Measurements from ENCODE around the gene CUX1. TPM values are rescaled to one million over a fixed set of nuclear protein-coding genes. Genes with fewer than 3 reads are reported as not detected.
"Not testable (repeated sequence)": the region's sequence is repeated elsewhere in the genome, so short reads cannot be mapped to it uniquely, and the experiment has no call there.

The CUX1 gene
- total RNA-seq, 1 experiment from 2014 or later = 37.4 TPM

DNA sequence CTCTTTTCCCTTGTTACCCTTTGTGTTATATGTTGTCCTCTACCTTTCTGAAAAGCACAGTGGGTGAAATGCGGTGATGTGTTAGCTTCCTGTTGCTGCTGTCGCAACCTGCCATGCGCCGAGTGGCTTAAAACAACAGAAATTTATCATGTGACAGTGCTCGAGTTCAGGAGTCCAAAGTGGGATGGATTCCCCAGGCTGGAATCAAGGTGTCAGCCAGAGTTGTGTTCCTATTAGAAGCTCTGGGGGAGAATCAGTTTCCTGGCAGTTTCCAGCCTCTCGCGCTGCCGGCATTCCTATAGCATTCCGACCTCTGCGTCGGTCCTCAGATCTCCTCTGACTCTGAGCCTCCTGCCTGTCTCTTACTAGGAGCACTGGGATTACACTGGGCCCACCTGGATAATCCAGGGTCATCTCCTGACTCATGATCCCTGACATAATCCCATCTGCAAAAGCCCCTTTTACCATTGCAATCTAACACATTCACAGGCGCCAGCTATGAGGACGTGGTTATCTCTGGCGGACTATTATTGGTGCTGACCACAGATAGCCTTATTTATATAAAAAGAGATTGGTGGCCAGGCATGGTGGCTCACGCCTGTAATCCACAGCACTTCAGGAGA, 207.5 kb downstream of the CUX1 start:
- in situ Hi-C loops (cut with HindIII; ENCODE audit: low pct_unique_long_range_greater_than_20kb, low sequenced_read_pairs) = no loop called here
- no peak for DNase-seq (ENCODE audit: low read depth)

DNA sequence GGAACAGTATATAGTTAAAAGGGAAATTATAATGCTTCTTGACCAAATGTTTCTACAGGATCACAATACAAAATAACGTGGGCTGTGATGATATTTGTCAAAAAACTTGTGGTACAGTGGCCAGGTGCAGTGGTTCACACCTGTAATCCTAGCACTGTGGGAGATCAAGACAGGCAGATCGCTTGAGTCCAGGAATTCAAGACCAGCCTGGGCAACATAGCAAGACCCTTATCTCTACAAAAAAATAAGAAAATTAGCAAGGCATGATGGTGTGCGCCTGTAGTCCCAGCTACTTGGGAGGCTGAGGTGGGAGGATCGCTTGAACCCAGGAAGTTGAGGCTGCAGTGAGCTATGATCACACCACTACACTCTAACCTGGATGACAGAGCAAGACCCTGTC, 208.4 kb downstream of the CUX1 start:
- in situ Hi-C loops (cut with HindIII; ENCODE audit: low pct_unique_long_range_greater_than_20kb, low sequenced_read_pairs) = not testable (repeated sequence)

DNA sequence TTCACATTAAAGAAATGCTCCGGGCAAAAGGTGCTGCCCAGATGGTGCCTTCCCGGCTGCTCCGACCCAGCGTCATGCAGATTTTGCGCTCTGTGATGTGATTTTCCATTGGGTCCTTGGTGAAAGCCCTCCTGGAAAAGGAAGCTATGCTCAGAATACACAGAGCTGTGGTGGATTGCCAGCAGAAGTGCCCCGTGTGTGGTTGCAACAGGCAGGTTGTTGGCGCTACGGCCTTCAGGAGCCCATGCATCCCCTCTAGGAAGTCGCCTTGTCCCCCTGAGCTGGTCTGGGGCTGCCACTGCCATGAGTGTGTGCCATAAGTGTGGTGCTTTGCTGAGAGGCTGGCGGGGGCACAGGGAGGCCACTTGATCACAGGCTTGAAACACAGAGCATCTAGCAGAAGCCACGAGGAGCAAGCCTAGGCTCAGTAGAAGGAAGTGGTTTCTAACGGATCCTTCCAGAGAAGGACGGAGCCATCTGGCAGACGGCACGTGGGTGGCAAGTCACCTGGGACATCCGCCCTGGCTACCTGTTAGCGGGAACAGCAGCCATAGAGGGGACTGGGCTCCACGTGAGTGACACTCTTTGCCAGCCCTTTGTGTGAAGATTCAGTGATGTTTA, 210.9 kb downstream of the CUX1 start:
- in situ Hi-C loops (cut with HindIII; ENCODE audit: low pct_unique_long_range_greater_than_20kb, low sequenced_read_pairs) = no loop called here
- no peak for DNase-seq (ENCODE audit: low read depth)

More for the DNA sequence above, 208.4 kb downstream of the CUX1 start:
- not testable (repeated sequence) for DNase-seq (ENCODE audit: low read depth)

DNA sequence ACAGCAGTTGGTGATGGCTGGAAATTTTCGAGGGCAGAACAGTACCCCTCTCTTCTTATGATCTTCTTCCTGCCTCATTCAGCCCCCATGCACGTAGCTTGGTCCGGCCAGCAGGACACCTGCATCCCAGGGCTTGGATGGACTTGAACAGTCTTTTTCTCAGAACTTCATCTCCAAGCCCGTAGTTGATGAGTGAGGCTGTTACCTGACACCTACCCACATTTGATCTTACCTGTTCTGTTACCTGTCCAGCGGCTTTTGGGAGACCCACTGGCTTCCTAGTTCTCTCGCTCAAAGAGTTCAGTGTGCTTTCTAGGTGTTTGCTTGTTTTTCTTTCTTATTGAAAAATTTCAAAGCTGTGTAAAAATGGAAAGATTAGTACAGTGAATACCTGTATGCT, 212.2 kb downstream of the CUX1 start:
- in situ Hi-C loops (cut with HindIII; ENCODE audit: low pct_unique_long_range_greater_than_20kb, low sequenced_read_pairs) = no loop called here
- DNase-seq (ENCODE audit: low read depth) = no peak

DNA sequence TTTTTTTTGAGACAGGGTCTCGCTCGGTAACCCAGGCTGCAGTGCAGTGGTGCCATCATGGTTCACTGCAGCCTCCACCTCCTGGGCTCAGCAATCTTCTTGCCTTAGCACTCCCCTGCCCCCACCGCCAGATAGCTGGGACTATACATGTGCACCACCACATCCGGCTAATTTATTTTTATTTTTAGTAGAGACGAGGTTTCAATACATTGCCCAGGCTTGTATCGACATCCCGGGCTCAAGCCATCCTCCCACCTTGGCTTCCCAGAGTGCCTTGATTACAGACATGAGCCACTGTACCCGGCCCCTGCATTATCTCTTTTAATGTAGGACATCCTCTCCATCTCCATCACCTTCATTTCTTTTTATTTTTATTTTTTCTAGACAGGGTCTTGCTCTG, 213.3 kb downstream of the CUX1 start:
- in situ Hi-C loops (cut with HindIII; ENCODE audit: low pct_unique_long_range_greater_than_20kb, low sequenced_read_pairs) = no loop called here
- DNase-seq (ENCODE audit: low read depth) = no peak

DNA sequence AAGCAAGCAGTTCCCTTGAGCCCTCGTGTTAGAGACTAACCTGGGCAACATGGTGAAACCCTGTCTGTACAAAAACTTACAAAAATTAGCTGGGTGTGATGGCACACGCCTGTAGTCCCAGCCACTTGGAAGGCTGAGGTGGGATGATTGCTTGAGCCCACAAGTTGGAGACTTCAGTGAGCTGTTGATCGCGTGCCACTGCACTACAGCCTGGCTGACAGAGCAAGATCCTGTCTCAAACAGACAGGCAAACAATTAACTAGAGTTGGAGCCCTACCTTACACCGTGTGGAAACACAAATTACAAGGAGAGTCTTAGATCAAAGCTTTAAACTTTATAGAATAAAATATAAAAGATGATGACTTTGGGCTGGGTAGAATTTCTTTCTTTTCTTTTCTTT, 219.5 kb downstream of the CUX1 start:
- in situ Hi-C loops (cut with HindIII; ENCODE audit: low pct_unique_long_range_greater_than_20kb, low sequenced_read_pairs) = no loop called here

DNA sequence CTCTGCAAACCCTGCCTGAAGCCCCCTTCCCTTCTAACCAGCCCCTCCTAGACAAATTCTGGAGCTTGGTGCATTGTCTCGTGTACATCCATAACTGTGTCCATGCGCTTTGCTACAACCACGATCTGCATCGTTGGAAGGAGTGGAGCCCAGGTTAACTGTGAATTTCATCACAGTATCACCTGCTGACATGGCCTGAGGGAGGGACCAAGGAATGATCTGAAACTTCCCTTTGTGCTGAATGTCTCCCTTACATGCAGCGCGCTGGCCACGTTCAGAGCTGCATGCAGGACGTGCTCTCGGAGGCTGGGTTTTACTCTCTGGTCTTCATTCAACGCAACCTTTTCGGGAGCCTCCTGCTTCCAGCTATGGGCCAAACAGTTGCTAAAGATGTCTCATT, 222.3 kb downstream of the CUX1 start:
- in situ Hi-C loops (cut with HindIII; ENCODE audit: low pct_unique_long_range_greater_than_20kb, low sequenced_read_pairs) = no loop called here
- DNase-seq (ENCODE audit: low read depth) = no peak

More for the DNA sequence above, 219.5 kb downstream of the CUX1 start:
- no peak for DNase-seq (ENCODE audit: low read depth)

DNA sequence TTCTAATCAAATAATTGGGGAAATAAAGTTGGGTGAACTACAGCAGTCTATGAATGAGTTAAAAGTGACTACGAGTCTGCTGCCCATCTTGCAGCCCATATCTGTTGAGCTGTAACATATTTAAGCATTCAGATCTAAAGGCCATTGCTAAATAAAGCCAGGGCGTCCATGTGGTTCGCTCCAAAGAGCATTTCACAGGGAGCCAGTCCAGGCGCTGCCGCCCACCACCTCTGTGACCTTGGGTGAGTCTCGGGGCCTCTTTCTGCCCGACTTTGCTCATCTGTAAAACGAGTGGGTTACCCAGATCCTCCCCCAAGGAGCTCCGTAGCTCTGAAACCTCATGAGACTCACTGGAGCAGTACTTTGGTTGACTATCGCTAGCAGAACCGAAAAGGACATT, 223.1 kb downstream of the CUX1 start:
- no peak for DNase-seq (ENCODE audit: low read depth)
- in situ Hi-C loops (cut with HindIII; ENCODE audit: low pct_unique_long_range_greater_than_20kb, low sequenced_read_pairs) = no loop called here

DNA sequence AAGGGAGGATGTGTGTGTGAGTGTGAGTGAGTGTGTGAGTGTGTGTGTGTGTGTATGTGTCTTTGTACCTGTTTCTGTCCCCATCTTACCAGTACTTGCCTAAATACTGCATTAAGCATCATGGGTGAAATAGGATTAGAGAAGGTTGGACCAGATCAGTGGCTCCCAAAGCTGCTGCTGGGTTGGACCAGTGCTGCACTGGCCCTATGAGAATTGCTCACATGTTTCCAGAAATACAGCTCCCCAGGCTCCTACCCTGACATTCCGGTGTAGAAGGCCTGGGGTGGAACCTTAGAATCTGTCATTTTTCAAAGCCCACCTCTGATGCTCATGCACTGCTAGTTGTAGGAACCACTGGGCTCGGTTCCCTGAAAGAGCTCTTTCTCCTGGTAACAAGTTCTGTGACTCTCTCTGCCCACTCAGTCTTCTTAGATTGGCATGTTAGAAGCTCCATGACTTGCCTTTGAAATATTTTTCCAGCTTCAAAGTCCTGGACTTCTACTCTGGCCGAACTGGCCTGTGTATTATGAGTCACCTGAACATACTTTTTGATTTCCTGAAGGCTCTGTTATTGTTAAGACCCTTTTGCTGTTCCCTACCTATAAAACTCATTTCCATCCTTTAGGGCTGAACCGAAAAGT, 224.7 kb downstream of the CUX1 start:
- DNase-seq (ENCODE audit: low read depth) = no peak
- in situ Hi-C loops (cut with HindIII; ENCODE audit: low pct_unique_long_range_greater_than_20kb, low sequenced_read_pairs) = no loop called here

DNA sequence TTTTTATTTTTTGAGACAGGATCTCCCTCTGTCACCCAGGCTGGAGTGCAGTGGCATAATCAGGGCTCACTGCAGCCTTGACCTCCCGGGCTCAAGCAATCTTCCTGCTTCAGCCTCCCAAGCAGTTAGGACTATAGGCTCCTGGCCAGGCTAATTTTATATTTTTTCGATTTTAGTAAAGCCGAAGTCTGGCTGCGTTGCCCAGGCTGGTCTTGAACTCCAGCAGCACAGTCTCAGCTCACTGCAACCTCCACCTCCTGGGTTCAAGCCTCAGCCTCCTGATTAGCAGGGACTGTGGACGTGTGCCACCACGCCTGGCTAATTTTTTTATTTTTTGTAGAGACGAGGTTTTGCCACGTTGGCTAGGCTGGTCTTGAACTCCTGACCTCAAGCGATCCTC, 225.4 kb downstream of the CUX1 start:
- in situ Hi-C loops (cut with HindIII; ENCODE audit: low pct_unique_long_range_greater_than_20kb, low sequenced_read_pairs); DNase-seq (ENCODE audit: low read depth): not testable (repeated sequence)

DNA sequence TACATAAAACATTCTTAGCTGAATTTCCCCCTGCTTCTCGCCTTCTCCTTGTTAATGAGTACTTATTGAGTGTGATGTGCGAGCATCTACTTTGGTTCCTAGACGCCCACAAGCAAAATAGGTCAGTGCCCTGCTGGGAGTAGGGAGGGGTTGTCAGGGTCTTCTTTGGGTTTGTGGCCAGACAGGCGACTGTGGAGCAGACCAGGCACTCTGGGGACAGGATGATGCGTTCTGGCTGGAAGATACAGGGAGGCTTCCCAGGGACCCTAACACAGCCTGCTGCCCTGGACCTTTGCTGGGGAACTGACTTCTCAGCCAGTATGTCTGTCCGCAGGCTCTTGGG, 227.2 kb downstream of the CUX1 start:
- in situ Hi-C loops (cut with HindIII; ENCODE audit: low pct_unique_long_range_greater_than_20kb, low sequenced_read_pairs) = no loop called here

DNA sequence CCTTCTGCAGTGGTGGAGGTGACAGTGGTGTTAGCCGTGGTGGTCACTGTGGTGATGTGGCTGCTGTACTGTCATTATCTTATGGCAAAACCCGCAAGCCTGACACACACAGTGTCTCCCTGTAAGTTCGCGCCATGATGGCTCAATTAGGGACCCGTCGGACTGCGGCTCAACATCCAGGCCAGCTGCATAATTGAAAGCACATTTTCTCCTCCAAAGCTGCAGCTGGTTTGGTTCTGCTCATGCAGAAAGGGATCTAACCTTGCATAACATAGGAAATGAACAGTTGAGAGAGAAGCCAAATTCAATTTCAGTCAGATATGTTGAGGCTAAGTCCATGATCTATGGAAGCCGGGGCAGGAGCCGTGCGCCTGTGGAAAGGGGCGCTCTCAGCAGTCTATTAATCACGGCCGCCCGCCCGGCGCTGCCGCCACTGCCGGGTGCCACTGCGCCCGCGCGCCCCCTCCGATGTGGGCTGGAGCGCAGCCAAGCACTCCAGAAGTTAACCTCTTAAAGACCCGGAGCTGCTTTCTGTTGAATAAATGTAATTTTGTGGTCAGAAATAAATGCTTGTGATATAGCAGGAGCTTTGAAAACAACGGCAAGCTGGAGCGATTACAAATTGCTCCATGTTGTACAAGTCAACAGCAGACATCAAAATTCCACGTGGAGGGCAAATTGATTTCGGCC, 227.7 kb downstream of the CUX1 start:
- in situ Hi-C loops (cut with HindIII; ENCODE audit: low pct_unique_long_range_greater_than_20kb, low sequenced_read_pairs) = no loop called here
- no peak for DNase-seq (ENCODE audit: low read depth)

More for the DNA sequence above, 227.2 kb downstream of the CUX1 start:
- no peak for DNase-seq (ENCODE audit: low read depth)

DNA sequence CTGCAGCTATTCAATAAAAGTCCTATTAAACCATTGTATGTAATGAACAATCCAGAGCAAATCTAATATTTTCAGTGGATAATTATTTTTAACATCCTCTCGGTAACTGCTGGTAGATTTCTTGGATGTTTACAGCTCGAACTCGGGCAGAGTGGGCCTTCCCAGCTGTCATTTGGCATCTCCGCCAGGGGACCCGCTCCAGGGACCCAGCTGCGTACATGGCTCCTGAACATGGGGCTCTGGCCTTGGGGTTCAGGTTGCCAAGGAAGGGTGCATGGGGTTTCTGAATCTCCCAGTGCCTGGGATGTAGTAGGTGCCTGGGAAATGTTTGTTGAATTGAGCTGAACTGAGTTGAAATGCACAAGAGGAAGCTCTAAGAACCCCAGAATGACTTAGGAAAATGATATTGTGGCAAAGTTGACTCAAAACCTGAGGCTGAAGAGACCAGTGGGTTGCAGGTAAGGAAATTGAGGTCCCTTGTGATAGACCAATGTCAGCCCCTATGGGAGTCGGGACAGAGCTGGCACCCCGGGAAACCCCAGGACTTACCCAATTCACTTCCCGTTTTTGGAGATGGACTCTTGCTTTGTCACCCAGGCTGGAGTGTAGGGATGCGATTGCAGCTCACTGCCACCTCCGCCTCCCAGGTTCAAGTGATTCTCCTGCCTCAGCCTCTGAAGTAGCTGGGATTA, 228.4 kb downstream of the CUX1 start:
- no peak for DNase-seq (ENCODE audit: low read depth)
- in situ Hi-C loops (cut with HindIII; ENCODE audit: low pct_unique_long_range_greater_than_20kb, low sequenced_read_pairs) = no loop called here

DNA sequence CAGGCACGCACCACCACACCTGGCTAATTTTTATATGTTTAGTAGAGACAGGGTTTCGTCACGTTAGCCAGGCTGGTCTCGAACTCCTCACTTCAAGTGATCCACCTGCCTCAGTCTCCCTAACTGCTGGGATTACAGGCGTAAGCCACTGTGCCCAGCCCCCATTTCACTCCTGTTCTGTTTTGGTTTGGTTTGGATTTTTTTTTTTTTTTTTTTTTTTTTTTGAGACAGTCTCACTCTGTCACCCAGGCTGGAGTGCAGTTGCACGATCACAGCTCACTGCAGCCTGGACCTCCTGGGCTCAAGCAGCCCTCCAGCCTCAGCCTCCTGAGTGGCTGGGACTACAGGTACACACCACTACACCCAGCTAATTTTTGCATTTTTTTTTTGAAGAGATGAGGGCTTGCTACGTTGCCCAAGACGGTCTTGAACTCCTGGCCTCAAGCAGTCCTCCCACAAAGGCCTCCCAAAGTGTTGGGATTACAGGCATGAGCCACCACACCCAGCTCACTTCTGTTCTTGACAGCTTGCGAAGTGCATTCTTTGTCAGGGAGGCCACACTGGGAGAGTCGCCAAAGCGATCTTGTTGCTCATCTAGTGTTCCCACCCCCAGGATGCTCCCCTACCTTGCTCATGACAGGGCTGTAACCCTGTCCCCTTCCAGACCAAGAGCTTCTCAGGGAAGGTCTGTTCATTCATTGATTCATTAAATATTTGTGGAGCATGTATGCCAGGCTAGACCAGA, 229.1 kb downstream of the CUX1 start:
- in situ Hi-C loops (cut with HindIII; ENCODE audit: low pct_unique_long_range_greater_than_20kb, low sequenced_read_pairs) = no loop called here
- no peak for DNase-seq (ENCODE audit: low read depth)

DNA sequence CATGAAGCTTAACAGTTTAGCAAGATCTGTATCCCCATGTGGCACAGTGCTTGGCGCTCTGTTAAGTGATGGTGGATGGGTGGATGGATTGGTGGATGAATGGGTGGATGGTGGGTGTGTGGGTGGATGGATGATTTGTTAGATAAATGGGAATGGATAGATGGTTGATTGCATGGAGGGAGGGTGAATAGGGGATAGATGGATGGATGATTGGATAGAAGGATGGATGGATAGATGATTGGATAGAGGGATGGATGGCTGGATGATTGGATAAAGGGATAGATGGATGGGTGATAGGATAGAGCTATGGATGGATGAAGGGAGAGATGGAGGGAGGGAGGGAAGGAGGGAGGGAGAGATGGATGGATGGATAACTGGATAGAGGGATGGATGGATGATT, 229.7 kb downstream of the CUX1 start:
- in situ Hi-C loops (cut with HindIII; ENCODE audit: low pct_unique_long_range_greater_than_20kb, low sequenced_read_pairs) = no loop called here

DNA sequence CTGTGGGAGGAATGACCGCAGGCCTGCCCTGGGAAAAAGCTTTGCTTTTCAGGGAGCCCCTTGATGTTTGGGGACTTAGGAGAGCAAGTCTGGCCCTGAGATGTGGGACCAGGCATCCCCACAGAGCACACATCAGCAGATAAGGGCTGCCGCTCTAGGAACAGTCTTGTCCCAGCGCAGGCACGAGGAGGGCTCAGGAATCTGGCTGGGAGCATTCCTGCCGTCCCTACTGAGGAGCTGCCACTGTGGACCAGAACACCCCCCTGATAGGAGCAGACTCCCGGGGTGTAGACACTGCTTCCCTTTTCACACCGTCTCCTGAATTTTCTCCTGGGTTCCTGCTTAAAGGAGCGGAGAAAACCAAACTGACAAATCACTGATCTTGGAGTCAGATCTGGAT, 232.3 kb downstream of the CUX1 start:
- in situ Hi-C loops (cut with HindIII; ENCODE audit: low pct_unique_long_range_greater_than_20kb, low sequenced_read_pairs) = no loop called here
- DNase-seq (ENCODE audit: low read depth) = no peak

More for the DNA sequence above, 229.7 kb downstream of the CUX1 start:
- no peak for DNase-seq (ENCODE audit: low read depth)

DNA sequence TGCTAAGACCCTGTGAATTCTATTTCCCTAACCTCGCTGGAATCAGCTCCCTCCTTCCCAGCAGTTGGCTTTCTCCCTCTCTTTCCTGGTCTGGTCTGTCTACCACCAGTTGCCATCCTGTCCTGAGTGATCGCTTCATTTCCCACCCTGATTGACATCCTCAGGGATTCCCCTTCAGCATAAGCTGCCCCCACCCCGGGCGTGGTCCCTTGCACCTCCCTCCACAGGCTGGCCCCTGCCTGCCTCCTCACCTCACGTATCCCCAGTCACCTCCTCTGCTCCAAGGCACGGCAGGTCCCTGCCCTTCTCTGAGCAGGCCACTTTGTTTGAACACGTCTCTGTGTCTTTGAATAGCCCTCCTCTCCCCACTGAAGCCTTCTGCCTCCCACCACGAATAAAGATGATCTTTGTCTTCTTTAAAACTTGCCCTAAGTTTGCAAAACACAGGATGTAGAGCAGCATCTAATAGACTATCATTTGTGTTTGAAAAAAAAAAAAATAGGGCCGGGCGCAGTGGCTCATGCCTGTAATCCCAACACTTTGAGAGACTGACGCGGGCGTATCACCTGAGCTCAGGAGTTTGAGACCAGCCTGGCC, 233.5 kb downstream of the CUX1 start:
- DNase-seq (ENCODE audit: low read depth) = no peak
- in situ Hi-C loops (cut with HindIII; ENCODE audit: low pct_unique_long_range_greater_than_20kb, low sequenced_read_pairs) = no loop called here

DNA sequence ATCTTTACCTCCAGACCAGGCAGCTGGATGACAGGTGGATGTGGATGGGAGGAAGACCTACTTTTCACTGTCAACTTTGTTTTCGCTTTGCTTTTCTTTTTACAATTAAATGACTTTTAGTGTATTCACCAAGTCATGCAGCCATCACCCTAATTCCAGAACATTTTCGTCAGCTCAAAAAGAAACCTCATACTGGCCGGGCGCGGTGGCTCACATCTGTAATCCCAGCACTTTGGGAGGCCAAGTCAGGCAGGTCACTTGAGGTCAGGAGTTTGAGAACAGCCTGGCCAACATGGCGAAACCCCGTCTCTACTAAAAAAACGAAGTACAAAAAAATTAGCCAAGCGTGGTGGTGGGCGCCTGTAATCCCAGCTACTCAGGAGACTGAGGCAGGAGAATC, 234.3 kb downstream of the CUX1 start:
- DNase-seq (ENCODE audit: low read depth); in situ Hi-C loops (cut with HindIII; ENCODE audit: low pct_unique_long_range_greater_than_20kb, low sequenced_read_pairs): not testable (repeated sequence)
